ENCODE measurements around the gene SH2D3A. TPM values are rescaled to one million over a fixed set of nuclear protein-coding genes. Genes with fewer than 3 reads are reported as not detected.

SH2D3A gene
- total RNA-seq, 1 donor from 2014 or later = 26.0 TPM

DNA sequence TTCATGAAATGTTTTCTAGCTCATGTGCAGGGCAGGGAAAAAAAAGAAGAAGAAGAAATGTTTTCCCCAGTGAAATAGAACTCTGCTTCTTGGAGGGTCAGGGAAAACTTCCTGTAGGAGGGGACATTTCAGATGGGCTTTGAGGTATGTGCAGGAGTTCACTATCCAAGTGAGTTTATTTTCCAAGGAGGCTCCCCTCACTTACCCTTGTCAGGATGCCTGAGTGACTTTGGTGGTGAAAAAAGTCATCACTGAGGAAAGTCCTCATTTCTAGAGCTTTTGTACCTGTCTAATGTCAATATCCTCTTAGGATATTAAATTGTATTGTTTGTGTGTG, 46.1 kb downstream of the SH2D3A start:
- no peak for DNase-seq
- no peak for ATAC-seq
- intact Hi-C loops (cut with DNase I) = no loop called here
- peak overlapping the region; percentile 58 for H3K27ac ChIP-seq
- peaks cover 4% of the 10 kb centered on the region for H3K36me3 ChIP-seq
- H3K9me3 ChIP-seq = no peaks in the 10 kb centered on the region
- H3K4me3 ChIP-seq = no peak overlapping the region
- no peaks in the 10 kb centered on the region for H3K27me3 ChIP-seq
- TF ChIP-seq, protein P1, sequence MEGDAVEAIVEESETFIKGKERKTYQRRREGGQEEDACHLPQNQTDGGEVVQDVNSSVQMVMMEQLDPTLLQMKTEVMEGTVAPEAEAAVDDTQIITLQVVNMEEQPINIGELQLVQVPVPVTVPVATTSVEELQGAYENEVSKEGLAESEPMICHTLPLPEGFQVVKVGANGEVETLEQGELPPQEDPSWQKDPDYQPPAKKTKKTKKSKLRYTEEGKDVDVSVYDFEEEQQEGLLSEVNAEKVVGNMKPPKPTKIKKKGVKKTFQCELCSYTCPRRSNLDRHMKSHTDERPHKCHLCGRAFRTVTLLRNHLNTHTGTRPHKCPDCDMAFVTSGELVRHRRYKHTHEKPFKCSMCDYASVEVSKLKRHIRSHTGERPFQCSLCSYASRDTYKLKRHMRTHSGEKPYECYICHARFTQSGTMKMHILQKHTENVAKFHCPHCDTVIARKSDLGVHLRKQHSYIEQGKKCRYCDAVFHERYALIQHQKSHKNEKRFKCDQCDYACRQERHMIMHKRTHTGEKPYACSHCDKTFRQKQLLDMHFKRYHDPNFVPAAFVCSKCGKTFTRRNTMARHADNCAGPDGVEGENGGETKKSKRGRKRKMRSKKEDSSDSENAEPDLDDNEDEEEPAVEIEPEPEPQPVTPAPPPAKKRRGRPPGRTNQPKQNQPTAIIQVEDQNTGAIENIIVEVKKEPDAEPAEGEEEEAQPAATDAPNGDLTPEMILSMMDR (IDR thresholded peaks at IDR 0.05) = no peak
- peaks cover 32% of the 10 kb centered on the region for H3K4me1 ChIP-seq

DNA sequence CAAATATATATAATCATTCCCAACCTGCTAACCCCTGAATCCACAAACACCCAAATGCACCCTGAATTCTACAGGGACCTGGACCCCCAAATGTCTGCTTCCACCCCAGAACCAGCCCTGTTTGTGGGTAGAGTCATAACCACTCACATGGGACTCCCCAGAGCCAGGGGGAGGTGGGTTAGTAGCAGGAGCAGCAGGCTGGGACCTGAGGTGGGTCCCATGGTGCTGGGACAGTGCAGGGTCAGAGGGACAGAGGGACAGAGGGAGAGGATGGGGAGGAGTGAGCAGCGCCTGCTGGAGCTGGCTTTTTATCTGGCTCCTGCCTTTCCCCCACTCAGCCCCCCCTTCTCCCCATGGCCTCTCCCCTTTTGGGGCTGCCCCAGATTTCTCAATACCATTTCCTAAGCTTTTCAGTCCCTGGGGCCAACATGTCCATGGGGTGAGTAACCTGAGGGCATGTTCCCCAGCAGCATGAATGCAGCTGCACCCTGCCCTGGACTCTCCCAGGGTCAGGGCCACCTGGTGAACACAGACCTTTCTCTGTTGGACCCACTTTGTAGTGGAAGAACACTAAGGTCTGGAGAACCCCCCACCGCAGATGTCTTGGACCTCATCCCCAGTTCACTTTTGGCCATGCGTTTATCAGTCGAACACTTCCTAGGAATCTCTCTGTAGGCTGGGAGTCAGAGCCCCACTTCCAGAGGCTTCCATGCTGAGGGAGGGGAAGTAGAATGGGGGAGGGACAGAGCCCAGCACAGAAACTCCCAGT, 46.7 kb downstream of the SH2D3A start, which contains the start of gene C3:
Gene C3, minus strand, starts transcription at position 282 of the 769 bp plus-strand sequence. Its CDS starts 61 bp downstream, at position 221.
- H3K9me3 ChIP-seq = no peaks in the 10 kb centered on the region
- no peaks in the 10 kb centered on the region for H3K27me3 ChIP-seq
- ATAC-seq (peak; percentile 77), DNase-seq (peak; percentile 83)
- peak within 1 kb of the TSS; percentile 49 for H3K4me3 ChIP-seq
- intact Hi-C loops (cut with DNase I) = no loop called here
- TF ChIP-seq, protein P1 (IDR thresholded peaks at IDR 0.05) = no peak
- H3K4me1 ChIP-seq = peaks cover 32% of the 10 kb centered on the region
- peak within 1 kb of the TSS; percentile 65 for H3K27ac ChIP-seq
- H3K36me3 ChIP-seq = peaks cover 4% of the 10 kb centered on the region

DNA sequence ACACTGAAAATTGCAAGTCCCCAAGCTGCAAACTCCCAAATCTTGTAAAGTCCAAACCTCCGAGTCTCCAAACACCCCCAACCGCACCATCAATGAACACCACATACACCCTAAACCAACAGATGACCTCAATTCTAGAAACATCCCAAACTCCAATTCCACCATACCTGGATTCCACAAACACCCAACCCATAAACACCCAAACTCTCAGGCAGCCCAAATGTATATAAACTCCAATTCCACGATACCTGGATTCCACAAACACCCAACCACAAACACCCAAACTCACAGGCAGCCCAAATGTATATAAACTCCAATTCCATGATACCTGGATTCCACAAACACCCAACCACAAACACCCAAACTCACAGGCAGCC, 47.3 kb downstream of the SH2D3A start:
- ATAC-seq = no peak
- peaks cover 32% of the 10 kb centered on the region for H3K4me1 ChIP-seq
- H3K27ac ChIP-seq = peak overlapping the region; percentile 58
- DNase-seq = no peak
- peaks cover 7% of the 10 kb centered on the region for H3K36me3 ChIP-seq
- intact Hi-C loops (cut with DNase I) = no loop called here
- no peaks in the 10 kb centered on the region for H3K27me3 ChIP-seq
- TF ChIP-seq, protein P1 (IDR thresholded peaks at IDR 0.05) = no peak
- no peaks in the 10 kb centered on the region for H3K9me3 ChIP-seq
- peak overlapping the region; percentile 49 for H3K4me3 ChIP-seq

DNA sequence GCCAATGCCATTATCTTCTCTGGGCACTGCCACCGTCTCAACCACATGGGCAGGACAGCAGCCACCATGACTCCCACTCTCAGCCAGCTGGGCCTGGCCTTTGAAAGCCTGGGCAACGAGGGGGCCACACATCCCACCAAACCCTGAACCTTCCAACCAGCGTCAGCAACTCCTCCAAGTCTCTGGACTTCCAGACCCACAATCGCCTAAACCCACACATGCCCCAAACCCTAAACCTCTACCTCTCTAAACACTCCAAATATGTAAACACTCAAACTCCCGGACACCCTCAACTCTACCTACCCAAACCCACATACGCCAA, 47.7 kb downstream of the SH2D3A start:
- H3K4me3 ChIP-seq = peak overlapping the region; percentile 49
- no peak overlapping the region for H3K27ac ChIP-seq
- DNase-seq = no peak
- H3K4me1 ChIP-seq = peaks cover 32% of the 10 kb centered on the region
- no peaks in the 10 kb centered on the region for H3K27me3 ChIP-seq
- no peak for ATAC-seq
- peaks cover 8% of the 10 kb centered on the region for H3K36me3 ChIP-seq
- TF ChIP-seq, protein P1 (IDR thresholded peaks at IDR 0.05) = no peak
- H3K9me3 ChIP-seq = no peaks in the 10 kb centered on the region
- intact Hi-C loops (cut with DNase I) = no loop called here

DNA sequence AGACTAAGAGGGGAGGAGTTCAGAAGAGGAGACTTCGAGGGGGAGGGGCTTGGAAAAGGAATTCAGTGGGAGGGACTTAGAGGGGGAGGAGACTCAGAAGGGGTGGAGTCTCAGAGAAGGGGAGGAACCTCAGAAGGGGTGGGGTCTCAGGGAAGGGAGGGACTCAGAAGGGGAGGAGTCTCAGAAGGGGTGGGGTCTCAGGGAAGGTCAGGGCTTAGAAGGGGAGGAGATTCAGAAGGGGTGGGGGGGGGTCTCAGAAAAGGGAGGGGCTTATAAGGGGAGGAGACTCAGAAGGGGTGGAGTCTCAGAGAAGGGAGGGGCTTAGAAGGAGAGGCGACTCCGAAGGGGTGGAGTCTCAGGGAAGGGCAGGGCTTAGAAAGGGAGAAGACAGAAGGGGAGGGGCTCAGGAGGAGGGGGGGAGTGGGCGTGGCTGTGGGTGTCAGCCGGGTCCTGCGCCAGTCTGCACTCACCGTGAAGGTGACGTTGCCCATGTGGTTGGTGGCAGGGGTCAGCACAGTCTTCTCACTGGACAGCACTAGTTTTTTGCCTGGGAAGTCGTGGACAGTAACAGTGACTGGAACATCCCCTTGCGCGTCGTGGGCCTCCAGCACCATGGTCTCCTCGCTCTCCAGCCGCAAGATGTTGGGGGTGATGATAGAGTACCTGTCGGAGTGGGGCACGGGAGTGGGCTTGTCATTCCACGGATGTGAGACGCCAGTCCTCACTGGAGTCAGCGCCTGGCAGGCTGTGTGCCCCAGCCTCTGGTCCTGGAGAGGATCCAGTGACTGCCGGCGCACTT, 48.3 kb downstream of the SH2D3A start:
- TF ChIP-seq, protein P1 (IDR thresholded peaks at IDR 0.05) = no peak
- Histone ChIP-seq H3K4me1 (peaks cover 32% of the 10 kb centered on the region), H3K9me3 (no peaks in the 10 kb centered on the region), H3K27me3 (no peaks in the 10 kb centered on the region), H3K4me3 (peak overlapping the region; percentile 49), H3K36me3 (peaks cover 8% of the 10 kb centered on the region), H3K27ac (no peak overlapping the region)
- peak; percentile 77 for ATAC-seq
- intact Hi-C loops (cut with DNase I) = no loop called here
- peak; percentile 88 for DNase-seq

Measured in upper lobe of right lung (tissue), 1 donor.